ENCODE measurements around the gene AKT1S1. TPM values are rescaled to one million over a fixed set of nuclear protein-coding genes. Genes with fewer than 3 reads are reported as not detected.

Gene AKT1S1
- total RNA-seq, 1 experiment from 2014 or later = 70.6 TPM

DNA sequence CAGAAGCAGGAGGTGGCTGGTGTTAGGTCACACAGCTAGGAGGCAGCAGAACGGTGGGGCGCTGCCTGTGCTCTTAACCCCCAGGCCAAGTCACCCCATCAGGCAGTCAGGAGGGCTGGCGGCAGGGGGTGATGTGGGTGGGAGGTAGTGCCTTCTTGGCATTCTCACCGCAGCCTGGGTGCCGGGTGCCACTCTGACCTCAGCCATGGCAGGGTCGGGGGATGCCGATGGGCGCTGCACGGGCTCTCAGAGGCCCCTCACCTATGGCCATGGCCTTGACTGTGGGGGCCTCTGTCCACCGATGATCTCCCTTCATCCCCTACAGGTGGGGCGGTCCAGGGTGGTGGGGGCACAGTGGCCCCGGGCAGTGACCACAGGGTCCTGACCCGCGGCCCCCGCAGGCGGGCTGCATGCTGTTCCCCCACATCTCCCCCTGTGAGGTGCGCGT is 20.6 kb downstream of the AKT1S1 start:
- peak; percentile 9 for ATAC-seq
- H3K79me2 ChIP-seq (ENCODE audit: insufficient read depth, low read length) = peaks cover 44% of the 10 kb centered on the region
- no TSS peak for BruUV-seq (replicated peaks)
- H3K4me2 ChIP-seq (ENCODE audit: low read length) = no peak overlapping the region
- H2AFZ ChIP-seq (ENCODE audit: low read depth, low read length, poor library complexity, severe bottlenecking) = no peak overlapping the region
- DNase-seq (ENCODE audit: low read depth, low spot score) = no peak
- no peak overlapping the region for H3K27ac ChIP-seq (ENCODE audit: low read depth, low read length)
- no peaks in the 10 kb centered on the region for H3K9me3 ChIP-seq (ENCODE audit: control insufficient read depth in 1 of 2, insufficient read depth in 1 of 2, low read depth in 1 of 2, low read length in 2 of 2)
- peaks cover 11 to 25% of the 10 kb centered on the region in 2 experiments; a peak in 3 of 4 replicates for H3K36me3 ChIP-seq (ENCODE audit: control insufficient read depth in 1 of 2, insufficient read depth in 2 of 2, low read length in 2 of 2)
- ChIA-PET POLR2A (no interaction called here), CTCF (no interaction called here), RAD21 (ENCODE audit: low non-redundant PET in 1 of 2, low total read pairs in 2 of 2, uncharacterized antibody in 2 of 2, unreplicated experiment in 2 of 2) (no interaction called here)
- H3K4me1 ChIP-seq (ENCODE audit: control insufficient read depth in 1 of 2, insufficient read depth in 2 of 2, low read length in 2 of 2) = peaks cover 9 to 39% of the 10 kb centered on the region in 2 experiments
- no peak overlapping the region for H3K4me3 ChIP-seq (replicated peaks in 1 of 2; ENCODE audit: low read depth in 1 of 2, low read length in 2 of 2)
- no peaks in the 10 kb centered on the region for H4K20me1 ChIP-seq (ENCODE audit: insufficient read depth)
- intact Hi-C loops (cut with micrococcal nuclease) = no loop called here
- TF ChIP-seq, protein P1, sequence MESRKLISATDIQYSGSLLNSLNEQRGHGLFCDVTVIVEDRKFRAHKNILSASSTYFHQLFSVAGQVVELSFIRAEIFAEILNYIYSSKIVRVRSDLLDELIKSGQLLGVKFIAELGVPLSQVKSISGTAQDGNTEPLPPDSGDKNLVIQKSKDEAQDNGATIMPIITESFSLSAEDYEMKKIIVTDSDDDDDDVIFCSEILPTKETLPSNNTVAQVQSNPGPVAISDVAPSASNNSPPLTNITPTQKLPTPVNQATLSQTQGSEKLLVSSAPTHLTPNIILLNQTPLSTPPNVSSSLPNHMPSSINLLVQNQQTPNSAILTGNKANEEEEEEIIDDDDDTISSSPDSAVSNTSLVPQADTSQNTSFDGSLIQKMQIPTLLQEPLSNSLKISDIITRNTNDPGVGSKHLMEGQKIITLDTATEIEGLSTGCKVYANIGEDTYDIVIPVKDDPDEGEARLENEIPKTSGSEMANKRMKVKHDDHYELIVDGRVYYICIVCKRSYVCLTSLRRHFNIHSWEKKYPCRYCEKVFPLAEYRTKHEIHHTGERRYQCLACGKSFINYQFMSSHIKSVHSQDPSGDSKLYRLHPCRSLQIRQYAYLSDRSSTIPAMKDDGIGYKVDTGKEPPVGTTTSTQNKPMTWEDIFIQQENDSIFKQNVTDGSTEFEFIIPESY (IDR thresholded peaks at IDR 0.05; ENCODE audit: extremely low read depth, insufficient replicate concordance, low read length) = no peak
- TF ChIP-seq POLR2AphosphoS5 (IDR thresholded peaks at IDR 0.05; ENCODE audit: low read depth, low read length) = peak; percentile 22
- TF ChIP-seq SP1 (IDR thresholded peaks at IDR 0.05; ENCODE audit: low read depth) = no peak
- TF ChIP-seq FOSL1 (IDR thresholded peaks at IDR 0.05; ENCODE audit: low read depth) = no peak
- no peaks in the 10 kb centered on the region for H3K27me3 ChIP-seq (ENCODE audit: insufficient read depth, low read length)
- H3K9ac ChIP-seq (ENCODE audit: low read length) = no peak overlapping the region
- H3K9me2 ChIP-seq (ENCODE audit: insufficient read depth) = no peaks in the 10 kb centered on the region

DNA sequence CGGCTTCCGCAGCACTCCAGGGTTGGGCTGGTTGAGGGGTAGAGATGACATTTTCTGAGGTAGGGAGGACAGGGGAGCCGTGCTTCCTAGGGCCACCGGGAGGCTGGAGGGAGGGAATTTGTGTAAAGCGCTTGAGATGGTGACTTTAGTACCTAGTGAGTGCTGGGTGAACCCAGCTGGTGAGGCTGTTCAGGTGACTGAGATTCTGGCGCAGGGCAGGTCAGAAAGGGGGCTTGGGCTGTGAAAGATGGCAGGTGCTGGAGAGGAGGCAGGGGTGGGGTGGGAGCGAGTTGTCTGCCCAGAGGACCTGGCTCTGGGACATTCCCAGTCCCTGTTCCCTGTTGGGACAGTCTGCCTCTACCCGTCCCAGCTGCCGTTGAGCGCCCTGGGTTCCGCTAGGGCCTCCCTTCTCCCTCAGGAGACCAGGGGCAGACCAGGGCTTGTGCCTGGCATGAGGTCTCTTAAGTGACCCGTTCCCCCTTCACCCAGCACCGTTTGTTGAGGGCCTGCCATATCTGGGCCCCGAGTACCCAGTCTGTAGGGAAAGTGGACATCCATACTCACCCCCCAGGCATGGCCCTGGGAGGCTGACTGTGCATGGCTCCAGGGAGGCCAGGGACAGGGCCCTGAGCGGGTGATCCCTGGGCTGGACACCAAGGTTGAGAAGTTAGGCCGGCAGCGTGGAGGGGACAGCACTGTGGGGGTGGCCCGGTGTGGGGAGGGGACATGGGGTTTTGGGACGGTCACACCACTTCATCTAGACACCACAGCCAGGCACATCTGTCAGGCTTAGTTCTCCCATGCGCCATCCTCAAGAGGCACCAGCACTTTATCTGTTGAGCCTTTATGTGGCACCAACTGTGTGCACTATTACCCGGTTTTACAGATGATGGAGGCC is 21.2 kb downstream of the AKT1S1 start:
- Histone ChIP-seq H3K4me2 (ENCODE audit: low read length) (no peak overlapping the region), H3K79me2 (ENCODE audit: insufficient read depth, low read length) (peaks cover 44% of the 10 kb centered on the region), H2AFZ (ENCODE audit: low read depth, low read length, poor library complexity, severe bottlenecking) (no peak overlapping the region), H3K9me3 (ENCODE audit: control insufficient read depth in 1 of 2, insufficient read depth in 1 of 2, low read depth in 1 of 2, low read length in 2 of 2) (no peaks in the 10 kb centered on the region), H3K36me3 (ENCODE audit: control insufficient read depth in 1 of 2, insufficient read depth in 2 of 2, low read length in 2 of 2) (peaks cover 6 to 20% of the 10 kb centered on the region in 2 experiments; a peak in 3 of 4 replicates), H3K9me2 (ENCODE audit: insufficient read depth) (no peaks in the 10 kb centered on the region), H3K9ac (ENCODE audit: low read length) (no peak overlapping the region), H4K20me1 (ENCODE audit: insufficient read depth) (no peaks in the 10 kb centered on the region), H3K4me1 (ENCODE audit: control insufficient read depth in 1 of 2, insufficient read depth in 2 of 2, low read length in 2 of 2) (peaks cover 9 to 35% of the 10 kb centered on the region in 2 experiments), H3K27me3 (ENCODE audit: insufficient read depth, low read length) (no peaks in the 10 kb centered on the region), H3K27ac (ENCODE audit: low read depth, low read length) (peak overlapping the region; percentile 48), H3K4me3 (replicated peaks in 1 of 2; ENCODE audit: low read depth in 1 of 2, low read length in 2 of 2) (no peak overlapping the region)
- intact Hi-C loops (cut with micrococcal nuclease) = no loop called here
- no peak for DNase-seq (ENCODE audit: low read depth, low spot score)
- CTCF ChIA-PET = no interaction called here
- RAD21 ChIA-PET (ENCODE audit: low non-redundant PET in 1 of 2, low total read pairs in 2 of 2, uncharacterized antibody in 2 of 2, unreplicated experiment in 2 of 2) = no interaction called here
- TF ChIP-seq SIN3A (IDR thresholded peaks at IDR 0.05; ENCODE audit: low read depth) = 0 out of 2 replicates have a peak, but pooled peaks have one; percentile 24
- TF ChIP-seq EZH2 (IDR thresholded peaks at IDR 0.05) = no peak
- TF ChIP-seq POLR2AphosphoS5 (IDR thresholded peaks at IDR 0.05; ENCODE audit: low read depth, low read length) = no peak; the same call in 1 of the 2 replicates
- peak; percentile 21 for TF ChIP-seq POLR2A (IDR thresholded peaks at IDR 0.05; ENCODE audit: borderline replicate concordance, extremely low read depth, insufficient read depth, insufficient read length)
- POLR2A ChIA-PET = interaction anchor here (1.7 kb wide), 1 partner anchor 9 kb away, joined by 6 read pairs; no protein-coding TSS in a partner anchor
- no TSS peak for BruUV-seq (replicated peaks)
- ATAC-seq = peak; percentile 8
